GM04503 (cell line): Measurements from ENCODE around the gene TIE1.

ENCODE experiments used
- DNase-seq: peaks from one replicate; pipeline ENCODE4 v3.0.0-alpha.2; 2012; ENCODE audit warnings: low read depth

The TIE1 gene

DNA sequence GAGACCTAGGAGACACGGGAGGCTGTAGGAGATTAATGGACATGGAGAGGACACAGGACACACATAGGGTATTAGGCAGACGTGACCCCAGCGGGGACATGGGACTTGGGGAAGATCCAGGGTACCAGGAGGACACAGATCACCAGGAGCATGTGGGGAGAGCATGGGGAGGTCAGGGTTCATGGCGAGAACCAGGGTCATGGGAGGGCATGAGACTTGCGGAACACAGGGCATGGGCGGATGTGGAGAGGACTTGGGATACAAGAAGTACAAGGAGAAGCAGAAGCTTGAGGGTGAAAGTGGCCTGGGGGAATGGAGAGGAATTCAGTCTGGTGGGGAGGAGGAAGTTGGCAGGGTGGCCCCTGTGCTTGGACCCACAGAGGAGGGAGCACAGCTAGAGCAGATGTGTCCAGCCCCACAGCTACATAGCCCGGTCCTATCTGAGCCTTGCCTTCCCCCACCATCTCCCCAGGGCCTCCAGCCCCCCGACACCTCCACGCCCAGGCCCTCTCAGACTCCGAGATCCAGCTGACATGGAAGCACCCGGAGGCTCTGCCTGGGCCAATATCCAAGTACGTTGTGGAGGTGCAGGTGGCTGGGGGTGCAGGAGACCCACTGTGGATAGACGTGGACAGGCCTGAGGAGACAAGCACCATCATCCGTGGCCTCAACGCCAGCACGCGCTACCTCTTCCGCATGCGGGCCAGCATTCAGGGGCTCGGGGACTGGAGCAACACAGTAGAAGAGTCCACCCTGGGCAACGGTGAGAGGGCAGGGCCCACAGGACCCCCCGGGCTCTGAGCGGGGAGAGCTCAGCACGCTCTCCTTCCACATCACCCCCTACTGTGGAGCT is 12.1 kb downstream of the TIE1 start:
- no peak for DNase-seq

DNA sequence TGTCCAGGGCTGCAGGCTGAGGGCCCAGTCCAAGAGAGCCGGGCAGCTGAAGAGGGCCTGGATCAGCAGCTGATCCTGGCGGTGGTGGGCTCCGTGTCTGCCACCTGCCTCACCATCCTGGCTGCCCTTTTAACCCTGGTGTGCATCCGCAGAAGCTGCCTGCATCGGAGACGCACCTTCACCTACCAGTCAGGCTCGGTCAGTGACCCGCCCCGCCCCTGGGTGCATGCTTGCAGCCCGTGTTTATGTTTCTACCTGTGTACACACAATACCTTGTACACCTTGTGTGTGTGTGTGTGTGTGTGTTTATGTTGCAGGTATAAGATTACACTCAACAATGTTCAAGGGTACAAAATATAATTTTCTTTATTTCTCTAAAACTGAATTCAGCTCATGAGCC is 13.0 kb downstream of the TIE1 start:
- no peak for DNase-seq

DNA sequence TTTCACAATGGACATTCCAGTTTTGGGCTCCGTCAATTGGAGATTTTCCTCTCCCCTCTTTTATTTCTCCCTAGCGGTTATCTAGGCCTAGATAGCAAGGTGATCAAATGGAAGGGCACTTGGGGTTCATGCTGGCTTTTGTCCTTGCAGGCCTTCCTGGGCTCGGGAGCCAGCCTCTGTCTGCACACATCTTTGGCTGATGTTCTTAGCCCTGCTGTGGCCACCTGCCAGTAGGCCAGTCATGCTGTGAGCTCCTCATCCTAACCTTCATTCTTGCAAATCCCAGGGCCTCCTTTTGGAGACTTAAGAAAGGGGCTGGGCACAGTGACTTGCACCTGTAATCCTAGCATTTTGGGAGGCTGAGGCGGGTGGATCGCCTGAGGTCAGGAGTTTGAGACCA is 13.5 kb downstream of the TIE1 start:
- no peak for DNase-seq

DNA sequence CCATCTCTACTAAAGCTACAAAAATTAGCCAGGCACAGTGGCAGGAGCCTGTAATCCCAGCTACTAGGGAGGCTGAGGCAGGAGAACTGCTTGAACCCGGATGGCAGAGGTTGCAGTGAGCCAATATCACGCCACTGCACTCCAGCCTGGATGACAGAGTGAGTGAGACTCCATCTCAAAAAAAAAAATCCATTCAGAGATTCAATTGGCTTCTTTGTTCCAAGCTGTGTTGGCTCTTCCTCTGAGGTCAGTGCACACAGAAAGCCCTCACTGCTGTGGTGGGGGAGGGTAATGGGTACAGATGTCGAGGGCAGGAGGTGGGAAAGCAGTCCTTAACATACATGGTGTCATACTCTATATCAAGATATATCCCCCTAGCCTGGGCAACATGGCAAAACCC is 14.7 kb downstream of the TIE1 start:
- DNase-seq: no peak

DNA sequence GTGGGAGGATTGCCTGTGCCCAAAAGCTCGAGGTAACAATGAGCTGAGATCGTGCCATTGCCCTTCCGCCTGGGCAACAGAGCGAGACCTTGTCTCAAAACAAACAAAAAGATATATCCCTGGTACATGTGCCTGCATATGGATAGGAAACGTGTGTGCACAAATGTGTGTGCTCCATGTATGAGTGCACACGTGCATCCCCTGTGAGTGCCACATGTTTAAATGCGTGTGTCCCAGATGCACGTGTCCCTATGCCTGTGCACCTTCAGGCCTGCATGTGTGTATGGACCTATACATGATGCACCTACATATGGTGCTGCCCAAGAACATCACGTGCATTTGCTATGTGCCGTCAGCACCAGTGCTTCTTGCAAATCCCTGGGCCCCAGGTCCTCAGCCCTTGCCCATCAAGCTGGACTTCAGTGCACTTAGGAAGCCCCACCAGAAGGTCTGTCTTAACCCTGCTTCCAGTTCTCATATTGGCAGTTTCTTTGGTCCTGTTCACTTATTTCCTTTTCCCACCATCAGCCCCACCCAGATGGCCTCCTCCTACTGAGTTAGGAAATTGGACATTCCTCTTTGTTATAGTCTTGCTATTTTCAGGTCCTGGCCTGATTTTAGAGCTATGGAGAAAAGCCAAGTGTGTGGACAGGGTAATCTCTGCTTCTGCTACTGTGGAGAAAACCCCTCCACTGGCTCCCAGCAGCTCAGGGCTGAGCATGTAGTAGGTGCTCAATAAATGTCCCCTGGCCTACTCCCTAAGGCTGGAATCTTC is 15.4 kb downstream of the TIE1 start:
- no peak for DNase-seq

DNA sequence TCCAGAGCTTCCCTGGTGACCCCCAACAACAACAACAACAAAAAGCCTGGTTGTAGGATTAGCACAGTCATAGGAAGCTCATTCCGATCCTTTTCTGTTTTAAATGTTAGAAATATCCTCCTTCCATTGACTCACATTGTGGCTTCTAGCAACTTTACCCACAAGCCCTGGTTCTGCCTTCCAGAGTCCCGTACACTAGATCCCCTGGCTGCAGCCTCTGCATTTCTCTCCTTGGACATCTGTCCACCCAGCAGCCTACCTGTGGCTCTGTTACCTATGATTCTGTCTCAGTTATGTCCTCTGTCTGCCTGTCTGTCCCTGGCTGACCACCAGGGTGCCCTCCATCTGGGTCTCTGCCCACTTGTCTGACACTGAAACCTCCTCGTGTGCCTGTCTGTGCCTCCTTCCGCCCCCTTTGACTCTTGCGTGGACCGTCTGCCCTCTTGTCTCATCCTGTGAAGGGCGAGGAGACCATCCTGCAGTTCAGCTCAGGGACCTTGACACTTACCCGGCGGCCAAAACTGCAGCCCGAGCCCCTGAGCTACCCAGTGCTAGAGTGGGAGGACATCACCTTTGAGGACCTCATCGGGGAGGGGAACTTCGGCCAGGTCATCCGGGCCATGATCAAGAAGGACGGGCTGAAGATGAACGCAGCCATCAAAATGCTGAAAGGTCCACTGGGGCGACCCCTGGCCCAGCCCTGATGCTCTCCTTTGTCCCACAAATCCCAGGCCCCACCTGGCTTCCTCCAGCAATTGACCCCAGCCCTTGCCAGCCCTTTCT is 16.1 kb downstream of the TIE1 start:
- DNase-seq: no peak

DNA sequence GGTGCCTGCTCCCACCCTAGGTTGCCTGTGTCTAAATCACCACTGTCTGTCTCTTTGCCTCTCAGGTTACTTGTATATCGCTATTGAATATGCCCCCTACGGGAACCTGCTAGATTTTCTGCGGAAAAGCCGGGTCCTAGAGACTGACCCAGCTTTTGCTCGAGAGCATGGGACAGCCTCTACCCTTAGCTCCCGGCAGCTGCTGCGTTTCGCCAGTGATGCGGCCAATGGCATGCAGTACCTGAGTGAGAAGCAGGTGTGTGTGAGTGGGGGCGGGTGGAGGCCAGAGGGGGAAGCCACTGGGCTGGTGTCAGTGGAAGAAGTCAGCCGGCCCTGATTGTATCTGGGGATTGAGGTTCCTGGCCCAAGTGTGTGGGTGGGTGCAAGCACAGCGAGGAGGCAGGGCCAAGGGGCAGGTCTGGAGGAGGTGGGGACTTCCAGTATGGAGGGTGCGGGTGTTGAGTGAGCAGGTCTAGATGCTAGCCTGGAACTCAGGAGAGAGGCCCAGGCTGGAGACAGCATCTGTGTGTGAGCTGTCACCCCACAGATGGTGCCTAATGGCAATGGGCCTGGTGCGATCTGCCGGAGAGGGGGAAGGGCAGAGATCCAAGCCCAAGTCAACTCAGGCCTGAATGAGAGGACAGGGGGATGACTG is 17.2 kb downstream of the TIE1 start:
- no peak for DNase-seq

DNA sequence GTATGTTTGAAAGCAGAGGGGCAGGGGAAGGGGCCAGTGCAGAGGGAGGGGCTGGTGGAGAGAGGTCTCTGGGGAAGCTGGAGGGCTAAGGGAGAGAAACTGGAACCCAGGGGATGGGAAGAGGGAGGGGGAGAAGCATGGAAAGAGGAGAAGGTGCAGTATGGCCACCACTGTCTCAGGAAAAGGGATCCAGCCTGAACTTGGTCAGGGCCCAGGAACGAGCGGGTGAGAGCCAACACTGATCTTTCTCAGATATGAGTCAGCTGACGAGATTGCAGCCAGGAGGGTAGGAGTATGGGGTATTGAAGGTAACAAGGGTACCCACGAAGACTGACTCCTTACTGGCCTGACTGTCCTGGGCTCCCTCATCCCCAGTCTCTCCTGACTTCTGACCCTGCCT is 18.0 kb downstream of the TIE1 start:
- no peak for DNase-seq

DNA sequence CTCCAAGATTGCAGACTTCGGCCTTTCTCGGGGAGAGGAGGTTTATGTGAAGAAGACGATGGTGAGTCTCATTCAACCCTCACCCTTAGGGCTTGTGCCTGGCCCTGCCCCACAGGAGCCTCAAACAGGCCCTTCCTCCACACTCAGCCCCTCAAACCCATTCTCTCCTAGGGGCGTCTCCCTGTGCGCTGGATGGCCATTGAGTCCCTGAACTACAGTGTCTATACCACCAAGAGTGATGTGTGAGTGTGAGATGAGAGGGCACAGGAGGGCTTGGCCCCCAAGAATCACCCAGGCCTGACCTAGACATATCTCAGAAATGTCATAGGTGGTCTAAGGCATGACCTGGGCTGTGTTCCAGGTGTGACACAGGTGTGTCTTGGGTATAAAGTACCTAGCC is 18.5 kb downstream of the TIE1 start:
- no peak for DNase-seq

DNA sequence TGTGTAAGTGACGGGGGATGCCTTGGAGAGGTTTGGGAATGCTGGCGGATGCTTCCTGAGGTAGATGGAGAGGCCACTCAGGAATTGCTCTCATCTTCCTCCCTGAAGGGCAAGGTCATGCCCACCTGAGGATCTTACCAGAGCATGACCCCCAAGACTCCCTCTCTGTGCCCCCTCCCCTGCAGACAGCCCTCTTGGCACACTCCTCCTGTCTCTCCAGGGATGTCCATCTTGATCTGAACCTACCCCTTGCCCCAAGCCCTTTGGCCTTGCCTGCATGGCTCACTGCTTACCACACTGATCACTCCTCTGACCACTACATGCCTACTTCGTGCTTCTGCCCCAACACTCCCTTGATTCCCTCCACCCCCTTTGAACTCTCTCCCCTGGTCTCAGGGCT is 19.0 kb downstream of the TIE1 start:
- no peak for DNase-seq

DNA sequence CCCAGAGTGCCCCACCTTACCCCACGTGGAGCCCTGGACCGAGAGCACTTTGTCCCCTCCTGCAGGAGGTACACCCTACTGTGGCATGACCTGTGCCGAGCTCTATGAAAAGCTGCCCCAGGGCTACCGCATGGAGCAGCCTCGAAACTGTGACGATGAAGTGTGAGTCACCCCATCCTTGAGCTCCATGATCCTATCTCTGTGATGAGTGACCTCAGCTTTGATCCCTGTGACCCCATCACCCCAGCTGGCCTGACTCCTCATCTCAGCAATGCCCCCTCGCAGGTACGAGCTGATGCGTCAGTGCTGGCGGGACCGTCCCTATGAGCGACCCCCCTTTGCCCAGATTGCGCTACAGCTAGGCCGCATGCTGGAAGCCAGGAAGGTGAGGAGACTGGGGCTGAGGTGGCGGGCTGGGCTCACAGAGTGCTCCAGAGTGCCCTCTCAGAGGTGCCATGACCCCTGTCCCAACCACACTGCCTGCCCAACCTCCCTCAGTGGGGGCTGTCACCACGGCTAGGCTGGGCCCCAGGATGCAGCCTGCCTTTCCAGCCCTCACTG is 20.6 kb downstream of the TIE1 start:
- DNase-seq: no peak

DNA sequence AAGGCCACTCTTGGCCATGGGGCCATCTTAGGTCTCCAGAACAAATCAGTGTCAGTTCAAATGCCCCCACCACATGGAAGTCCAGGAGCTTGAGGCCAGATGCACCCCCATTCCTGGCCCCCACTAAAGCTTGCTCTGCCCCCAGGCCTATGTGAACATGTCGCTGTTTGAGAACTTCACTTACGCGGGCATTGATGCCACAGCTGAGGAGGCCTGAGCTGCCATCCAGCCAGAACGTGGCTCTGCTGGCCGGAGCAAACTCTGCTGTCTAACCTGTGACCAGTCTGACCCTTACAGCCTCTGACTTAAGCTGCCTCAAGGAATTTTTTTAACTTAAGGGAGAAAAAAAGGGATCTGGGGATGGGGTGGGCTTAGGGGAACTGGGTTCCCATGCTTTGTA is 21.7 kb downstream of the TIE1 start:
- DNase-seq: no peak

DNA sequence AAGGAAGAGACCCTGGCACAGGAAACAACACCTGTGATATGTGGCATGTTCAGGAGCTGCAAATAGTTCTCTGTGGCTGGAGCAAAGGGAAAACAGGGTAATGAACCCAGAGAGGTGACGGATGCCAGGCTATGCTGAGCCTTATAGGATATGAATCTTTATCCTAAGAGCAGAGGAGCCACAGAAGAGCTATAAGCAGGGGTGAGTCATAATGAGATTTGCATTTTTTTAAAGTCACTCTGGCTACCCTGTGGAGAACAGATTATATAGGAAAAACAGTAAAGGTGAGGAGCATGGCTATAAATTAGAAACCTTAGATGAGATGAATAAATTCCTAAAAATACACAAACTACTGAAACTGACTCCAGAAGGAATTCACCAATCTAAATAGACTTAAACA is 24.0 kb downstream of the TIE1 start:
- no peak for DNase-seq

DNA sequence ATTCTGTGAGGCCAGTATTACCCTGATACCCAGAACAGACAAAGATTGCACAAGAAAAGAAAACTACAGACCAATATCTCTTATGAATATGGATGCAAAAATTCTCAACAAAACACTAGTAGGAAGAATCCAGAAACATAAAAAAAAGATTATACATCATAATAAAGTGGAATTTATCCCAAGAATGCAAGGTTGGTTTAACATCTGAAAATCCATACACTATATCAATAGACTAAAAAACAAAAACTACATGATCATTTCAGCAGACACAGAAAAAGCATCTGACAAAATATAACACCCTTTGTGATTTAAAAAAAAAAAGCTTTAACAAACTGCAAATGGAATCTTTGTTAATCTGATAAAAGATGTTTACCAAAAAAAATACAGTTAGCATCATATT is 24.6 kb downstream of the TIE1 start:
- DNase-seq: no peak

DNA sequence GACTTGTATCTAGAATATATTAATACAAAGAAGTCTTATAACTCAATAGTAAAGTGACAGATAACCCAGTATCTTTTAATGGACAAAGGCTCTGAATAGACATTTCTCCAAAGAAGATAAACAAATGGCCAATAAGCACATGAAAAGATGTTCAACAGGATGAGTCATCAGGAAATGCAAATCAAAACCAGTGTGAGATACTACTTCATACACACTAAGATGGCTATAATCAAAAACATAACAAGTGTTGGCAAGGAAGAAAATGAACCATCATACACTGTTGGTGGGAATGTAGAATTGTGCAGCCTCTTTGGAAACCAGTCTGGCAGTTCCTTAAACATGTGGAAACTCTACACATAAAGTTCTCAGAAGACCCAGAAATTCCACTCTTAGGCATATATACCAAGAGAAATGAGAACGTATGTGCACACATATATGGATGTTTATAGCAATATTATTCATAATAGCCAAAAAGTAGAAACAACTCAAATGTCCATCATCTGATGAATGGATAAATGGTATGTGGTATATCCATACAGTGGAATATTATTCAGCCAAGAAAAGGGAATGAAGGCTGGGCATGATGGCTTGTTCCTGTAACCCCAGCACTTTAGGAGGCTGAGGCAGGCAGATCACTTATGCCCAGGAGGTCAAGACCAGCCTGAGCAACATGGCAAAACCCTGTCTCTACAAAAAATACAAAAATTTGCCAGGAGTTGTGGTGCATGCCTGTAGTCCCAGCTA is 26.9 kb downstream of the TIE1 start:
- no peak for DNase-seq

DNA sequence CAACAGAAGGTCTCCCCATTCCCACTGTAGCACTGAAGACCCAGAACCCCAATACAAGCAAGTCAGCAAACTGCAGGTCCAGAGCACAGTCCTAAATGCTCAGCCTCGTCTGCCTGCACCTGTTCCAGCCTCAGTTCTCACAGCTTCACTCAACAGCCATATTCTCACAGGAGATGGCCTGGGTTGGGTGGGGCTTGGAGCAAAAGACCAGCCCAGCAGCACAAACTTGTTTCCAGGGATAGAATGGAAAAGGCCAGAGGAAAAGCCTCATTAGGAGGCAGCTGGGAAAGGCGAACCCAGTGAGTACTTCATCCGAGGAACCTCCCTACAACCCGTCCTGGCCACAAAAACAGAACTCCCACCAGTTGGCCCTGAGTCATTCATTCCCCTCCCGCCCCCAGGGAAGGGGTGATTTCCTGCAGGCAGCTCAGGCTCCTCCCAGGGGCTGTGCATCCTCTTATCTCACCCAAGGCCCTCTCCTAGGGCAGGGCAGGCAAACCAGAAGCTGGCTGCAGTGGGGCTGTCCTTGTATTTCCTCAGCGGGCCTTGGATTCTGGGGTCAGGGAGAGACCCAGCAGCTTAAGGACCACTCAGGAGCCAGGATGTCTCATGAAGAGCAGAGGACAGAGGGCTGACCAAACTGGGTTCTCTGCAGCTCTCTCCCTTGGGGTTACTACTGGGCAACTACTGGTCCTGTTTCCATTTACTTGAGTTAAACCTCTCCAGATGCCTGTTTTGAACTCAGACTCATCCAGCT is 29.4 kb downstream of the TIE1 start:
- DNase-seq: no peak

DNA sequence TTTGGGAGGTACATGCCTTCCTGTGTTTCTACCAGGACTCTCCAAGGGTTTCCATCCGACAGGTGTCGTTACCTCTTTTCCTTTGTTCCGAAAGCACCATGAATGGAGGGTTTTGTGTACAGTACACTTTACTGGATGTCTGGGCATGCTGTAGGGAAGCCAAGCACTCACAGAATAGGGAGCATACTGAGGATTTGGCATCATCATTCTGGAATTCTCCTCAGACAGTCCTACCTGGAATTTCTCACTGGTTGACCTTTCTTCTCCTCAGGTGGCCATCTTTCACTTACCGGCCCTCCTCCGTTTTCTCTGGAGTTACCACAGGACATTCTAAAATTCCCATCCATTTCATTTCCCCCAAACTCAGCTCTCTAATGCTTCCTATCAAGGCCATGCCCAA is 30.9 kb downstream of the TIE1 start:
- DNase-seq: no peak

DNA sequence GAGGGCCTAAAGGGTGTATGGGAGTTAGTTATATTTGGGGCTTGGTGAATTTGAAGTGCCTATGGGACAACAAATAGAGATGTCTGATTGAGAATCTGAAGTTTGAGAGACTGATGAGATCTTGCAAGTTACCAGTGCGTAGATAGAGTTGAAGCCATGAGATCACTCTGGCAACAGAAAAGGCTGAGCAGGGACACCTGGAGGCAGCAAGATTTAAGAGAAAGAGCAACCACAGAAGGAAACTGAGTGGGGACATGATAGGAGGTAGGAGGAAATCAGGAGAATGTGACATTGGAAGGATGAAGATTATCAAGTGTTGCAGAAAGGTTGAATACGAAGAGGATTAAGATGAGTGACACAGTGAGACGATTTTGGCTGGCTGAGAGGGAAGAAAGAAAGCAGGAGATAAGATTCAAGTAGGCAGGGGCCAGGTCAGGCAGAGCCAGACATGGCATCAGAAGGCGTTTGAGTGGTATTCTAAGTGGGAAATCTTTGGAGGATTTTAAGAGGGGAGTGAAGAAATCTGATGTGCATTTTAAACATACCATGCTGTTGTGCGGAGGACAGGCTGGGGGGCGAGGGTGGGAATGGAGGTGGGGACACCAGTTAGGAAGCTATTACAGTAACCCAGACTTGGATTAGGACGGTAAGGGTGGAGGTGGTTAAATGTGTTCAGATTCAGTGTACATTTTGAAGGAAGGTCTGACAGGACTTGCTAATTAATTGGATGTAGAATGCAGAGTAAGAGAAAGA is 33.8 kb downstream of the TIE1 start:
- DNase-seq: no peak

DNA sequence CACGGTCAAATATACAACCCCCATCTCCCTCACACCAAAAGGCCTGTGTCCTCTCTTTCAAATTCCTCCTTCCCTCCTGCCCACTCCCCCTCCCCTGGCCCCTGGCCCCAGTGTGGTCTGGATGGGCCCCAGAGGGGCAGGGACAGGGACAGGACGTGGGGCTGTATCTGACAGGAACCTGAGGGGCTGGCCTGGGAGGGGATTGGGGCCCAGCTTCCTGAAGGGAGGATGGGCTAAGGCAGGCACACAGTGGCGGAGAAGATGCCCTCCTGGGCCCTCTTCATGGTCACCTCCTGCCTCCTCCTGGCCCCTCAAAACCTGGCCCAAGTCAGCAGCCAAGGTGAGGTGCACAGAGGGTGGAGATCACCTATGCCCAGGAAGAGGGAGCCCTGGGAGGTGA is 36.8 kb downstream of the TIE1 start, which contains the start of gene MPL:
Gene MPL (plus strand): TSS at position 231 of the 400 bp plus-strand sequence. CDS start 31 bp downstream, at position 262.
- no peak for DNase-seq

DNA sequence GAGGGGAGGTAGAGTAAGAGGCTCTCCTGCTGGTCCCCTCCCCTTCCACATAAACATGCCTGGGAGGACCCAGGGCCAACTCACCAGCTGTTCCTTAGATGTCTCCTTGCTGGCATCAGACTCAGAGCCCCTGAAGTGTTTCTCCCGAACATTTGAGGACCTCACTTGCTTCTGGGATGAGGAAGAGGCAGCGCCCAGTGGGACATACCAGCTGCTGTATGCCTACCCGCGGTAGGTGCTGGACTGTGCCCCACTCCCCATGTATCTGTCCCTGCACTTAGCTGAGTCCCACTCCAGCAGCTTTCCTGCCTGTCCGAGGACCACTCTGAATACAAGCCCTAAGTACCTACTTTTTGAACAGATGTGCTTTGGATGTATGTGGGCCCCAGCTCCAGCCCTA is 37.2 kb downstream of the TIE1 start:
- DNase-seq: no peak
